NCI-H187 (cell line): ENCODE results near the gene C1QTNF1.
A peak's percentile ranks its signal among the peaks of the same experiment; 100 is the strongest.
"Not testable (repeated sequence)": the region's sequence is repeated elsewhere in the genome, so short reads cannot be mapped to it uniquely, and the experiment has no call there.

Experiments
- DNase-seq, 2 experiments: peaks; one replicate each; lab custom pipeline; 2025; lab: John Stamatoyannopoulos, UW

C1QTNF1 gene

DNA sequence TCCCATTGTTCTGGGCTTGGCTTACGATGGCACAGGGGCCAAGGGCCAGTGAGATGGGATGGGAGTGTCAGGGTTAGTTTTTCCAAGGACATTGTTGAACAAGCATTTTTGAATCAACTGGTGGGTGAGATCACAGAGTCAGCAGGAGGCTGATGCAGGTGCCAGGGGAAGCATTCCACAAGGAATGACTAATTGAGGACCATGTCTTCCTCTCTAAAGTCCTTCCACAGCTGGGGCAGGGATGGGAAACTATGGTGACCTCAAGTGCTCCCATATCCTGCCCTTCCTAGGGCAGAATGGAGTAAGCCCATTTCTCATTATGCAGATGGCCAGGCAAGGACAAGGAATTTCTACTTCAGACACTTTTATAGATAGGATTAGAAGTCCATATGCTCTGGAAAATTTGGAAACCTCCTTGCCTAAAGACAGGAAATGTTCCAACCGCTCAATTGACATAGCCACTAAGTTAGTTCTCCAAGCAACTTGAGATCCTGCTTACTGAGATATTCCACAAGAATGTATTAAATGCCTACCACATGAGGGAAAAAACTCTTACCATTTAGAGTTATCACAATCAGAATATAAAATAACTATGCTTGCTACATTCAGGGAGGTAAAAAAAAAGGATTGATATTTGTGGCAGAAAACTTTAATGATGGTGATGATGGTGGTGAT lies 29.4 kb downstream of the C1QTNF1 start:
- DNase-seq, result no peak

DNA sequence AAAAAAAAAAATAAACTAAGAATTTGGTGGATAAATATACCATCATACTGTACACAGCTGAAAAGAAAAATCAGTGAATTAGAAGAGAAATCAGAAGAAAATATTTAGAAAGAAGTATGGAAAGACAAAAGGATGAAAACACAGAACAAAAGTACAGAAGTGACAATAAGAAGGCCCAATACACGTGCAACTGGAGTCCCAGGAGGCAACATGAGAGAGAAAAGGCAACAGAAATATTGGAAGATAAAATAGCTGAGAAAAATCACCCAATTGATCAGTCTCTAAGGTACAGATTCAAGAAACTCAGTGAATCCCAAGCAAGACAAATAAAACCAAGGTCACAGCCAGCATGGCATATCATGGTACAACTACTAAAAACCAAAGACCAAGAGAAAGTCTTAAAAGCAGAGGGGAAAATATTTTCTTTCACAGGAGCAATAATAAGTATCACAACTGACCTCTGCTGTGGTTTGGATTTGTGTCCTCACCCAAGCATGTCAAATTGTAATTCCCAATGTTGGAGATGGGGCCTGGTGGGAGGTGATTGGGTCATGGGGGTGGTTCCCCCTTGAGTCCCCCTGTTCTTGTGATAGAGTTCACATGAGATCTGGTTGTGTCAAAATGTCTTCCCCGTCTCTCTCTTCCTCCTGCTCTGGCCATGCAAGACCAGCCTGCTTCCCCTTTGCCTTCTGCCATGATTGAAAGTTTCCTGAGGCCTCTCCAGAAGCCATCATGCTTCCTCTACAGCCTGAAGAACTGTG lies 30.4 kb downstream of the C1QTNF1 start:
- no peak for DNase-seq

DNA sequence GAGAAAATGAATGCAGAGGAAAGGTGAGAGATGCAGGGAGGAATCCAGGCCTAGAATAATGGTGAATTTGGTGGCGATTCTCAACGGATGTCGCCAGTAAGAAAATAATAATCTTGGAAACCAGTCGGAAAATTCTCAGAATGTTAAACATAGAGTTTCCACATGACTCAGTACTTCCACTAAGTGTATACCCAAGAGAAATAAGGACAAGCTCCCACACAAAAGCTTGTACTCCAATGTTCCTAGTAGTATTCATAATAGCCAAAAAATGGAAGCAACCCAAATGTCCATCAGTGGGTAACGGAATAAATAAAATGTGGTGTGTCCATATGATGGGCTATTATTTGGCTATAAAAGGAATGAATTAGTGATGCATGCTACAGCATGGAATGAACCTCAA lies 31.2 kb downstream of the C1QTNF1 start:
- no peak for DNase-seq

DNA sequence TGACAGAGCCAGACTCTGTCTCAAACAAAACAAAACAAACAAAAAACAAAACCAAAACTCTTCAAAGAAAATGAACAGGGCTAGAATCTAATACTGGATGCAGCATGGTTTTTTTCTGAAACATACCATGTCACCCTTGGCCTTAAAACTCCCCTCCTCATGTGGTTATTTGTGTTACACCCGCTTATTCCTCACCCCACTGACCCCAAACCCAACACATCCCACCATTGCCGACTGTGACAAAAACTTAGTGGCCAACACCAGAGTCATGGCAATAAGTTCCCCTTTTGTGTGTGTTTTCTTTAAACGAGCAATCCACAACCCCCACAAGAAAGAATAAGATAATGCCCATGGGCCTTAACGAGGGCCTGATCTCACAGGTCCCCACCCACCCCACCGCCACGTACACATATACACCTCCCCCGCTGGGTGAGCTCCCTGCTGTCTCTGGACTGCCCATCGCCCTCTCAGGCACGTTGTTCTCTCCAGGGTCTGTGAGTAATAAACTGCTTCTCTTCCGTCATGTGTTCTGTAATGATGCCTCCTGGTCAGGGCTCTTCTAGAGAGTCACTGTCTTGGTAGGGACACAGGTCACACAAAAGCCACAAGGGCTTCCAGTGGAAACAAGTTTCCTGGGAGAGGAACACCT lies 33.9 kb downstream of the C1QTNF1 start:
- DNase-seq, result no peak

DNA sequence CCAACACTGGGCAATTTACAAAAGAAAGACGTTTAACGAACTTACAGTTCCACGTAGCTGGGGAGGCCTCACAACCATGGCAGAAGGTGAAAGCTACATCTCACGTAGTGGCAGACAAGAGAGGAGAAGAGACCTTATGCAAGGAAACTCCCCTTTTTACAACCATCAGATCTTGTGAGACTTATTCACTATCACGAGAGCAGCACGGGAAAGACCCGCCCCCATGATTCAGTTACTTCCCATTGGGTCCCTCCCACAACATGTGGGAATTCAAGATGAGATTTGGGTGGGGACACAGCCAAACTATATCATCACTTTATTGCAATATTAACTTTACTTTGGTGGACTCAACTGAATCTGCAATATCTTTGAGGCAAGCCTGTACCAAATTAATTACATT lies 38.7 kb downstream of the C1QTNF1 start:
- no peak for DNase-seq

DNA sequence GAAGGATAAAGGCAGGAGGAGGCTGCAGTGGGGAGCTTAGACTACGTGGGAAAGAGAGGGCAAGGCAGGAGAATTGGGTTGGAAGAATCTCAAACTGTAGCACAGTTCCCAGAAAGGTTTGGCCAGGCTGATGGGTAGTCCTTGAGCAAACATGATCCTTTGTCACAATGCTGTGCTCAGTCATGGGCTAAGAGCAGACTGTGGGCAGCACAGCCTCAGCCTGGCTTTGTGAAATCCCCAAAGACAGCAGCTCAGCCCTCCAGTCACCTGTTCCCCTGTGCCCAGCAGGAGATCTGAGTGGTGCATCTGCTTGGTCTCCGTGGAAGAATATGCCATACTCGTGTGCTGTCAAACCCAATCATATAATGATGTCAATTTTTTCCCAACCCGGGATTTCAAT lies 40.1 kb downstream of the C1QTNF1 start:
- DNase-seq, result no peak

DNA sequence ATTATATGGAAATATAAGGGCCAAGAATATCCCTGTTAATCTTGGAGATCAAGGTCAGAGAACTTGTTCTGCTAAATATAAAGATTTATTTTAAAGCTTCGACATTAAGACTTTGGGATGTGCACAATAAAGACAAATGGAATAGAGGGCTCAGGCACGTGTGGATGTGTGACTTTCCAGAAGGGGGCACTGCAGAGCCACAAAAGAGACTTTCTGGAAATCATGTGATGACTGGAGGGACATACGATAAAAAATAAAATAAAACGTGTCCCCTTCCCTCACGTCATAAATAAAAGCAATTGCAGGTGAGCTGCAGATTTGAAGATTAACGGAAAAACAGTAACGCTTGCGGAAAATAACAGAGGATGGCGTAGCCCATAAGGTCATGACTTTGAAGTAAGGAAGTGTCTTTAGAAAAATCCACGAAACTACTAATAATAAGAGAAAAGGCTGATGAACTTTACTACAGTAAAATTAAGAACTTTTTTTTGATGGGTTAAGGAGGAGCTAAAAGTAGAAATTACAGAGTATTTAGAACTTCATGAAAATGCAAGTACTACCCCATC lies 41.2 kb downstream of the C1QTNF1 start:
- DNase-seq, result peak in 1 of 2 experiments; percentile 52

DNA sequence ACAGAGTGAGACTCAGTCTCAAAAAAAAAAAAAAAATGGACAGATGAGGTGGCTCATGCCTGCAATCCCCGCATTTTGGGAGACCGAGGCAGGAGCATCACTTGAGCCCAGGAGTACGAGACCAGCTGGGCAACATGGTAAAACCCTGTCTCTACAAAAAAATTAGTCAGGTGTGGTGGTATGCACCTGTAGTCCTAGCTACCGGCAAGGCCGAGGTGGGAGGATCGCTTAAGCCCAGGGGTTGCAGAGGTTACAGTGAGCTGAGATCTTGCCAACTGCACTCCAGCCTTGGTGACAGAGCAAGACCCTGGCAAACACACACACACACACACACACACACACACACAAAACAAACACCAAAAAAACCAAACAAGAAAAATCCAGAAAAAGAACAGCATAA lies 43.0 kb downstream of the C1QTNF1 start:
- no peak for DNase-seq

DNA sequence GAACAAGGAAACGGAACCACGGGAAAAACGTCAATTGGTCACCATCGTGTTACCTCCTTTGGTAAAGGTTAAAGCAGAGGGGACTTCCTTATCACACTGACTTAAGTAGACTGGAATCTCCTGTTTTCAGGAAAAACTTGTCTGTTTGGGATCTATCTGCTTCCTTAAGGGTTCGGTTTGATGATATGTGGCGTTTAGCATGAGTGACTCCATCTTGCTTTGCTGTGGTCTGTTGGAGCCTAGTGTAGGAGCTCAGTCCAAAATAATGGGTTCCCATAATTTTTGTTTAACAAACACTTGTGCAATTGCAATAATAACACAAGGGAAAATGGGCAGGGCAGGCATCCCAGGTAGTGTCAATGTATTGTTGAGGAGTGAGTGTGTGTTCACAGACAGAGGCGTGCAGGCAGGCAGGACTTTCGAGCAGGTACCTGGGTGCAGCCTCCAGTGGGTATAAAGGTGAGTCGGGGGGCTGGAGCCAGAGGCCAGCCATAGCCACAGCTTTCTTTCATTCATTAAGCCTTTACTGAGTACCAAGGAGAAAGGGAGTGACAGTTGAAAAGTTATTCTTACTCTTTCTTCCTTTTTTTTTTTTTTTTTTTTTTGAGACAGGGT lies 46.4 kb downstream of the C1QTNF1 start:
- DNase-seq, result no peak

DNA sequence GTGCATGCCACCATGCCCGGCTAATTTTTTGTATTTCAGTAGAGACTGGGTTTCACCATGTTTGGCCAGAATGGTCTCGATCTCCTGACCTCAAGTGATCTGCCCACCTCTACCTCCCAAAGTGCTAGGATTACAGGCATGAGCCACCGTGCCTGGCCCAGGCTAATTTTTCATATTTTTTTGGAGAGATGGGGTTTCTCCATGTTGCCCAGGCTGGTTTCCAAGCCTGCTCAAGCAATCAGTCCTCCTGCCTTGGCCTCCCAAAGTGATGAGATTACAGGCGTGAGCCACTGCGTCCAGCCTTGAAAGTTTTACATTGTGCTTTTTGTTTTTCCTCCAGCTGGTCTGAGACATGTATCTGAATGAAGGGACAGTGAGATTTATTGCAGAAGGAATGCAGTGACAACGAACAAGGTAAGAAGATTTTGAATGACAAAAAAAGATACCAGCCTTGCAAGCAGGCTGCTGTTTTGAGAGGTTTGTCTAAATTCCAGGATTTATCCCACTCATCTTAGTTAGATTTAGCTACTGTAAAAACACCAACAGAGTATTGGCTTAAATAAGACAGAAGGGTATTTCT lies 47.3 kb downstream of the C1QTNF1 start:
- DNase-seq, result no peak

DNA sequence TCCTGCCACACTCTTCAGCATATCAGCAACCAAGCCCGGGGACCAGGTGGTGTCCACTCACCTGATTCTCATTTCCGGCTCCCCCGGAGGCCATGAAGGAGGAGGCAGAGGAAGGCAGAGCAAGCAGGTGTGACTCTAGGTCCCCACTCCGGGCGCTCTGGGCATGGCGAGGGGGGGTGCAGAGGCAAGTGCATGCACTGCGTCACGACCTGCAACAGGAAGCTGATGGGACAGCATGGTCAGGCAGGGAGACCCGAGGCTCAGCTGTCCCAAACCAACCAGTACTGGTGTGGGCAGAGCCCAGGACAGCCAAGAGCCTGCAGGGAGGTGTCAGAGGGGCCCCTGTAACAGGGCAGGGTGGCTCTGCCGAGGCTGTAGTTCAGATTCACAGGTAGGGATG lies 48.6 kb downstream of the C1QTNF1 start:
- DNase-seq, result no peak

DNA sequence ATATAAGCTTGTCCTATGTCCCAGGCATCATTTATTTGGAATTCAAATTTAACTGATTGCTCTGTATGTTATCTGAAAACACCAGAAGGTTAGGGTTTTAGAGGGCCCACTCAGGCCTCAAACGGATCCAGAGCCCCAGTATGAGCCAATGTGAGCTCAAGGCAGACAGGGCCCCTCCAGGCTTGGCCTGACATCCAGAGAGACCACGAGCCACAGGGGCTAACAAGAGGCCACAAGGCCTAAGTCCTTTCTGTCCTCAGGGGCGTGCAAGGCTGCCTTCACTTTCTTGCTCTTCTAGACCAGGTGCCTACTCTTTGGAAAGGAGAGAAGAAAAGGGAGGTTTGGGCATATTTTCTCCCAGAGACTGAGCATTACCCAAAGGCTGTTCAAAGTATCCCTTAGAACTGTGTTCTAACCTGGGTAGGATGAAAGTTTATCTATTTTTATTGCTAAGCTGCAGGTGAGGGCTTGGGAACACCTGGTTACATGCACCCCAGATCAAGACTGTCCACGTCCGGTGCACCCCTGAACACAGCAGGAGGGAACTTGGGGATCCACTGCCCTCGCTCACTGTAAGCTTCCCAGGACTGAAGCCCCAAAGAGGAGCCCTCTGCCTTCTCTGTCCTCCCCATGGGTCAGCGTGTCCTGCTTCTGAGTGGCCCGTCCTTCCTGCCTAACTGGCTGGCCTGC lies 49.2 kb downstream of the C1QTNF1 start:
- DNase-seq, result no peak

DNA sequence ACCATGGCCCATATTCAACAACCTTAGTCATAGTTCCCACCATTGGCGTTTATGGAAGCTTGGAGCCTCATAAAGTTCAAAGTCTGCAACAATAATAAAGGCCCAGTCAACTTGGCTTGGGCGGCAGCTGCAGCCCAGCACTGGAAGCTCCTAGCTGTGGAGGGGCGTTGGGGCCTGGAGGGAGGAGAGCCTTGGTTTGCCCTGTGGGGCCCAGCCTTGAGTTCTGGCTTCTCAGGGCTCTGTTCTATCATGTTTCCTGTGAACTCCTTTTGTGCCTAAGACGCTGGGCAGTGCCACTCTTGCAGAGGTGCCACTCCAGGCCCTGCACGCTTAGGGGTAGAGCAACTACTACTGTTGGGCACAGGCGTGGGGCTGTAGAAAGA lies 49.7 kb downstream of the C1QTNF1 start:
- DNase-seq, result no peak

DNA sequence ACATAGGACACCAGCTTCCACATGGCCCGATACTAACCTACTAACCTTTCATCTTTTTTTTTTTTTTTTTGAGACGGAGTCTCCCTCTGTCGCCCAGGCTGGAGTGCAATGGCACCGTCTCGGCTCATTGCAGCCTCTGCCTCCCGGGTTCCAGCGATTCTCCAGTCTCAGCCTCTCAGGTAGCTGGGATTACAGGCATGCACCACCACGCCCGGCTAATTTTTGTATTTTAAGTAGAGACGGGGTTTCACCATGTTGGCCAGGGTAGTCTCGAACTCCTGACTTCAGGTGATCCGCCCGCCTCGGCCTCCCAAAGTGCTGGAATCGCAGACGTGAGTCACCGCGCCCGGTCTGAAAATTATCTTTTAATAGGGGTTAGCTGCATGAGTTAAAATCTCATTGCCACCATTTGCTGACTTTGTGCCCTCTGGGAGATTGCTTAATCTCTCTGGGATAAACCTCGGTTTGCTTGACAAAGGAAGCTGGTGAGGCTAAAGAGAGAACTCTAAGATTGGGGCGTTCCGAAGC lies 50.2 kb downstream of the C1QTNF1 start:
- not testable (repeated sequence) for DNase-seq

DNA sequence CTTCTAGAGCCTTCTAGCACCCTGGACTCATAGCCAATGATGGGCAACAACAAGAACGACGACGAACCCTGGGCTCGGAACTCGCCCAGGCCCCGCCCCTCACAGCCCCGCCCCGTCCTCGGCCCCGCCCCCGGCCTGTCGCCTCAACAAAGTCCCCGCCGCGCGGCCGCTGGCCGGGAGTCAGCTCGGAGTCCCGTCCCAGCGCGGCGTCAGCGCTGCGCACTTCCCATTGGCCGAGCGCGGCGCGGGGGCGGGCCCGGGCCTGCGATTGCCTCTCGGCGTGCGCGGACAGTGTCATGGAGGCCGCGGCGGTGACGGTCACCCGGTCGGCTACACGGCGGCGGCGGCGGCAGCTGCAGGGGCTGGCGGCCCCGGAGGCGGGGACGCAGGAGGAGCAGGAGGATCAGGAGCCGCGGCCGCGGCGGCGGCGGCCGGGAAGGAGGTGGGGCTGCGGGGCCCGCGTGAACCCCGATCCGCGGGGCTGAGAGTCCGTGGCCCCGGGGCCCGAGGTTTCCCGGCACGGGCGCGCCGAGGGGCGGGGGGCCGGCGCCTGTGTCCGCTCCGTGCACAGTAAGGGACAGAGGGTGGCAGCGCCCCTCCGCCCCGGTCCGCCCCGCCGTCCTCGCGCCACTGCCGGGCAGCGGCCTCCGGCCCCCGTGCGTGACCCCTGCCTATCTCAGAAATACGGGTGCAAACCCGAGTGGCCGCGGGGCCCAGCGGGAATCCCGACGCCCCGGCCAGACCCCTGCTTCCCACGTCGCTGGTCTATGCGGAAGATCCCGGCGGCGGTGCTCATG lies 50.9 kb downstream of the C1QTNF1 start, which contains the start of gene ENGASE:
Gene ENGASE, plus strand, starts transcription at position 176 of the 797 bp plus-strand sequence. Its CDS starts 121 bp downstream, at position 297.
- peak; percentile 78 to 83 for DNase-seq

DNA sequence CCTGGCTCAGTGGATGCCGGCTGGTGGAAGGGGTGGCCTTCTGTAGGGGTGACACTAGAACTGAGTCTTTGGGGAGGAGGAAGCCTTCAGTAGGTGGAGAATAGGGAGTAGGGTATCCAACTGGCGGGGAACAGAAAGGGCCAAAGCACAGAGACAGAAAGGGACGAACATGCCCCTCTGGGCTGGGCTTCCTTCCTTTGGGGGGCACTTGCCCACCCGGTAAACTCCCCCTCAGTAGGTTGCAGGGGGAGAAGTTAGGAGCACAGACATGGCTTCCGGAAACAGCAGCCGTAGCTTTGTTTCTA lies 51.4 kb downstream of the C1QTNF1 start:
- no peak for DNase-seq

DNA sequence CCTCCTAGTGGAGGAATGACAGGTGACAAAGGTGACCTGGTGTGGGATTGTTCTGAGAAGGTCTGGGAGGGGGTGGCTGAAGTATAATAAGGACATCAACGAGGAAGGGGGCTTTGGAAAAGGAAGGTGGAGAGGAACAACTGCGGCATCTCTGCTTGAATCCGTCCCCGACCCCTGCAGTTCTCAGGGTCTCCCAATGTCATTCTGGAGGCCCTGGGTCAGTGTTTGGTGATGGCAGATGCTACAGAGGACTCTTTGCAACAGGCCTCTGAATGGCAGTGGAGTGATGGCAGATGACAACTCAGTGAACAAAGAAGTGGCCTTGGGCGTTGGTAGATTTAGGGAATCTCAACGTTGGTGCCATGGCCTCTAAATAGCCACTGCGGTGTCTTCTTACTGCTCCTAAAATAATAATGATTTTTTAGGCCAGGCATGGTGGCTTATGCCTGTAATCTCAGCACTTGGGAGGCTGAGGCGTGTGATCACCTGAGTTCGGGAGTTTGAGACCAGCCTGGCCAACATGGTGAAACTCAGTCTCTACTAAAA lies 52.0 kb downstream of the C1QTNF1 start:
- no peak for DNase-seq

DNA sequence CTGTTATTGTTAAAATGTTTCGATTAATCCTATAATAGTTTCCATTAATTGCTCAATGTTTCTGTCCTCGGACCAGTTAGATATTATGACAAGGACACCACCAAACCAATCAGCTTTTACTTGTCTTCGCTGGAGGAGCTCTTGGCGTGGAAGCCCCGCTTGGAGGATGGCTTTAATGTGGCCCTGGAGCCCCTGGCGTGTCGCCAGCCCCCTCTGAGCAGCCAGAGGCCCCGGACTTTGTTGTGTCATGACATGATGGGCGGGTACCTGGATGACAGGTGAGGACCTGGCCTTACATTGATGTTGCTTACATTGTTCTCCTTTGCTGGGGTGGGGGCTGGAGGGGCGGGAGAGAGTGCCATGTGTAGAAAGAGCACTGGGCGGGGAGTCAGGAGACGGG lies 53.6 kb downstream of the C1QTNF1 start:
- no peak for DNase-seq

DNA sequence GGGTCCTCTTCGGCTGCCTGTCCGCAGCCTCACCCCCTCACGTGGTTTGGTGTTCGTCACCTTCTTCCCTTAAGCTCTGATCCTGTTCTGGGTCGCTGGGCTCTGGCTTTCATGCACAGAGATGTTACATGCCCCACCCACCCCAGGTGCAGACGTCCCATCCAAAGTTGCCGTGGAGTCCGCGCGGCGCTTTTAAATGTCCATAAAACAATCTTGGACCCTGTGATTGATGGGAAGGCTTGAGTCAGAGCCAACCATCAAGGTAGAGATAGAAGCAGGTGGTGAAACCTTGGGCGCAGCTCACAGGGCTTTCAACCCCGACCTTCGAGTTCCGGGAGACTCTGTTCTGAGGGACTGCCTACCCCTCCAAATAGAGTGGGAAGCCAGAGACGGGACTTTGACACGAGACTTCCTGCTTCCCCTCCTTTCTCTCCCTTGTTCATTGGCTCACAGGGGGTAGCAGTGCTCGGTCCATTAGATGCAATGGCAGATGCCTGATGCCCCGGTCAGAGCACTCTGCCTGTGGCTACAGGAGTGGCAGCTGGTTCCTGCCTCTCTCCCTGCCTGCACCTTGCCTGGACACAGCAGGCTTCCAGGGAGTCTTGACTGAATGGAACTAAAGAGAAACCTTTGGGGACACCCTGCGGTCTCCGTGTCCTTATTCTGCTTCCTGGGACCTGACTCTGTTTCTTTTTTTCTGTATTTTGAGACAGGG lies 54.7 kb downstream of the C1QTNF1 start:
- no peak for DNase-seq
